ENCODE measurements around the gene PICK1. TPM values are rescaled to one million over a fixed set of nuclear protein-coding genes. Genes with fewer than 3 reads are reported as not detected.
A peak's percentile ranks its signal among the peaks of the same experiment; 100 is the strongest.

PICK1 gene
- total and polyA plus RNA-seq, 2 of the 8 experiments (the other 6 are each of a cell fraction or from before 2014, with no cell fraction given) = 20.4 to 22.9 TPM

GRCh38 chr22:38097557-38098409 is 40.6 kb downstream of the PICK1 start (continued):
- TF ChIP-seq ATF2 (IDR thresholded peaks at IDR 0.05; ENCODE audit: low read length) = no peak
- TF ChIP-seq TCF12 (IDR thresholded peaks at IDR 0.05; ENCODE audit: low read depth, low read length) = no peak
- TF ChIP-seq USF2 (IDR thresholded peaks at IDR 0.05; ENCODE audit: low read length) = no peak
- TF ChIP-seq RAD21 (IDR thresholded peaks at IDR 0.05 in 1 of 2, conservative IDR thresholded peaks at IDR 0.05 in 1 of 2; ENCODE audit: low read depth in 2 of 2, low read length in 2 of 2) = peak; percentile 65 to 74
- TF ChIP-seq HDAC2 (IDR thresholded peaks at IDR 0.05; ENCODE audit: borderline replicate concordance in 1 of 2, low read depth in 2 of 2, low read length in 2 of 2) = 0 out of 4 replicates have a peak, but pooled peaks of 1 of the 2 experiments have one; percentile 36
- TF ChIP-seq TBP (IDR thresholded peaks at IDR 0.05; ENCODE audit: low read depth, low read length) = peak; percentile 48; the same call in 1 of the 2 replicates
- TF ChIP-seq RNF2 (IDR thresholded peaks at IDR 0.05; ENCODE audit: borderline replicate concordance, low read depth, low read length, missing control alignments, poor library complexity, severe bottlenecking) = no peak
- TF ChIP-seq NANOG (IDR thresholded peaks at IDR 0.05; ENCODE audit: insufficient read depth, low read depth, low read length, poor library complexity, severe bottlenecking) = no peak
- no peak for TF ChIP-seq POU5F1 (IDR thresholded peaks at IDR 0.05; ENCODE audit: low read depth, low read length)
